K562 (cell line): ENCODE measurements around the gene AGPAT2. TPM values are rescaled to one million over a fixed set of nuclear protein-coding genes. Genes with fewer than 3 reads are reported as not detected.

Experiments
- ARID1B ChIP-seq: fragments of 450-650 bp; IDR thresholded peaks from 2 replicates; pipeline ENCODE4 v1.6.1; 2016; ENCODE audit warnings: antibody characterized with exemption, mild to moderate bottlenecking, inconsistent platforms
- DDX20 ChIP-seq: fragments of 450-650 bp; IDR thresholded peaks from 2 replicates; pipeline ENCODE4 v1.6.1; 2016; ENCODE audit warnings: missing genetic modification characterization, low read depth, mild to moderate bottlenecking, missing compliant biosample characterization, moderate library complexity
- GATAD2A ChIP-seq: fragments of 450-650 bp; IDR thresholded peaks from 2 replicates; pipeline ENCODE4 v1.6.1; 2017
- HLTF ChIP-seq: fragments of 450-650 bp; IDR thresholded peaks from 2 replicates; pipeline ENCODE4 v1.6.1; 2016
- NBN ChIP-seq: fragments of 450-650 bp; IDR thresholded peaks from 2 replicates; pipeline ENCODE4 v1.6.1; 2016; ENCODE audit warnings: low read depth, mild to moderate bottlenecking
- POLR2A ChIP-seq: fragments of 450-650 bp; conservative IDR thresholded peaks from 2 replicates; pipeline ENCODE4 v1.6.1; 2016
- SP2 ChIP-seq: IDR thresholded peaks from 2 replicates; pipeline ENCODE4 v1.6.1; 2011; ENCODE audit warnings: mild to moderate bottlenecking, low read depth, low read length, moderate library complexity; ENCODE audit not compliant: poor library complexity, severe bottlenecking; ENCODE audit errors: extremely low read depth
- ZNF764 ChIP-seq: fragments of 250-450 bp; sonication (Bioruptor Pico); IDR thresholded peaks from 2 replicates; pipeline ENCODE4 v1.4.0; 2020; ENCODE audit warnings: low read depth, mild to moderate bottlenecking, moderate library complexity
- polyA plus RNA-seq, 8 experiments: library from polyadenylated mRNA; depleted of rRNA in 4 of 8; stranded (reverse) in 5 of 8; unstranded in 3 of 8; fragments of >200 nt; fragmentation: Nextera tagmentation in 2 of 8; fragmentation: Illumina TruSeq in 1 of 8; extraction: Ambion mirVana in 2 of 8; extraction: Trizol in 1 of 8; gene quantifications; 2 replicates each; pipeline versions ENCODE4 v1.2.1 to v1.2.3, GENCODE V29; 2011 to 2014; ENCODE audit warnings: inconsistent platforms in 1 of 8, missing spikeins in 1 of 8
- total RNA-seq, 7 experiments: library from RNA; depleted of rRNA in 6 of 7; stranded (reverse); fragments of >200 nt in 6 of 7; fragmentation: Illumina TruSeq in 2 of 7; extraction: Trizol in 2 of 7; gene quantifications; 2 replicates each; pipeline versions ENCODE4 v1.2.1 to v1.2.3, GENCODE V29; 2011 to 2021; ENCODE audit warnings: low replicate concordance in 1 of 7
- TF ChIP-seq, protein P1 (sequence below), 2 experiments: IDR thresholded peaks; 2 replicates each; pipeline ENCODE4 v1.6.1; 2011; ENCODE audit warnings: borderline replicate concordance in 1 of 2, control low read depth in 1 of 2, low read depth in 1 of 2, low read length in 1 of 2, mild to moderate bottlenecking in 1 of 2, mixed read lengths in 1 of 2, moderate library complexity in 1 of 2; ENCODE audit not compliant: insufficient read depth in 1 of 2, insufficient read length in 1 of 2, poor library complexity in 1 of 2, severe bottlenecking in 1 of 2; ENCODE audit errors: extremely low read depth in 1 of 2
- TF ChIP-seq, protein P2 (sequence below): fragments of 250-450 bp; sonication (Bioruptor Pico); IDR thresholded peaks from 2 replicates; pipeline ENCODE4 v1.4.0; 2020
- TF ChIP-seq, protein P3 (sequence below): IDR thresholded peaks from 2 replicates; pipeline ENCODE4 v1.6.1; 2011; ENCODE audit warnings: borderline replicate concordance, low read depth, mild to moderate bottlenecking, moderate library complexity, low read length; ENCODE audit not compliant: insufficient read depth, poor library complexity, severe bottlenecking
- TF ChIP-seq, protein P4 (sequence below): sonication (generic); formaldehyde crosslinking; IDR thresholded peaks from 2 replicates; pipeline ENCODE4 v1.8.0; 2022; ENCODE audit warnings: mild to moderate bottlenecking, missing genetic modification reagents

AGPAT2 gene
- total and polyA plus RNA-seq, 9 of the 15 experiments (the other 6 are each of a cell fraction or from before 2014, with no cell fraction given), result 0.13 to 54.5 (median 23.9) TPM

GRCh38 chr9:136664000-136664915 is 23.0 kb downstream of the AGPAT2 start (continued):
- TF ChIP-seq DDX20 (tag), result no peak
- TF ChIP-seq ARID1B, result no peak
- no peak for TF ChIP-seq GATAD2A
- peak; percentile 44 for TF ChIP-seq POLR2A
- no peak for TF ChIP-seq NBN
- TF ChIP-seq, protein P1, sequence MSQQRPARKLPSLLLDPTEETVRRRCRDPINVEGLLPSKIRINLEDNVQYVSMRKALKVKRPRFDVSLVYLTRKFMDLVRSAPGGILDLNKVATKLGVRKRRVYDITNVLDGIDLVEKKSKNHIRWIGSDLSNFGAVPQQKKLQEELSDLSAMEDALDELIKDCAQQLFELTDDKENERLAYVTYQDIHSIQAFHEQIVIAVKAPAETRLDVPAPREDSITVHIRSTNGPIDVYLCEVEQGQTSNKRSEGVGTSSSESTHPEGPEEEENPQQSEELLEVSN (IDR thresholded peaks at IDR 0.05; ENCODE audit: borderline replicate concordance in 1 of 2, extremely low read depth in 1 of 2, insufficient read depth in 1 of 2, insufficient read length in 1 of 2, low read depth in 1 of 2, low read length in 1 of 2, poor library complexity in 1 of 2, severe bottlenecking in 1 of 2), result no peak
- TF ChIP-seq, protein P2, sequence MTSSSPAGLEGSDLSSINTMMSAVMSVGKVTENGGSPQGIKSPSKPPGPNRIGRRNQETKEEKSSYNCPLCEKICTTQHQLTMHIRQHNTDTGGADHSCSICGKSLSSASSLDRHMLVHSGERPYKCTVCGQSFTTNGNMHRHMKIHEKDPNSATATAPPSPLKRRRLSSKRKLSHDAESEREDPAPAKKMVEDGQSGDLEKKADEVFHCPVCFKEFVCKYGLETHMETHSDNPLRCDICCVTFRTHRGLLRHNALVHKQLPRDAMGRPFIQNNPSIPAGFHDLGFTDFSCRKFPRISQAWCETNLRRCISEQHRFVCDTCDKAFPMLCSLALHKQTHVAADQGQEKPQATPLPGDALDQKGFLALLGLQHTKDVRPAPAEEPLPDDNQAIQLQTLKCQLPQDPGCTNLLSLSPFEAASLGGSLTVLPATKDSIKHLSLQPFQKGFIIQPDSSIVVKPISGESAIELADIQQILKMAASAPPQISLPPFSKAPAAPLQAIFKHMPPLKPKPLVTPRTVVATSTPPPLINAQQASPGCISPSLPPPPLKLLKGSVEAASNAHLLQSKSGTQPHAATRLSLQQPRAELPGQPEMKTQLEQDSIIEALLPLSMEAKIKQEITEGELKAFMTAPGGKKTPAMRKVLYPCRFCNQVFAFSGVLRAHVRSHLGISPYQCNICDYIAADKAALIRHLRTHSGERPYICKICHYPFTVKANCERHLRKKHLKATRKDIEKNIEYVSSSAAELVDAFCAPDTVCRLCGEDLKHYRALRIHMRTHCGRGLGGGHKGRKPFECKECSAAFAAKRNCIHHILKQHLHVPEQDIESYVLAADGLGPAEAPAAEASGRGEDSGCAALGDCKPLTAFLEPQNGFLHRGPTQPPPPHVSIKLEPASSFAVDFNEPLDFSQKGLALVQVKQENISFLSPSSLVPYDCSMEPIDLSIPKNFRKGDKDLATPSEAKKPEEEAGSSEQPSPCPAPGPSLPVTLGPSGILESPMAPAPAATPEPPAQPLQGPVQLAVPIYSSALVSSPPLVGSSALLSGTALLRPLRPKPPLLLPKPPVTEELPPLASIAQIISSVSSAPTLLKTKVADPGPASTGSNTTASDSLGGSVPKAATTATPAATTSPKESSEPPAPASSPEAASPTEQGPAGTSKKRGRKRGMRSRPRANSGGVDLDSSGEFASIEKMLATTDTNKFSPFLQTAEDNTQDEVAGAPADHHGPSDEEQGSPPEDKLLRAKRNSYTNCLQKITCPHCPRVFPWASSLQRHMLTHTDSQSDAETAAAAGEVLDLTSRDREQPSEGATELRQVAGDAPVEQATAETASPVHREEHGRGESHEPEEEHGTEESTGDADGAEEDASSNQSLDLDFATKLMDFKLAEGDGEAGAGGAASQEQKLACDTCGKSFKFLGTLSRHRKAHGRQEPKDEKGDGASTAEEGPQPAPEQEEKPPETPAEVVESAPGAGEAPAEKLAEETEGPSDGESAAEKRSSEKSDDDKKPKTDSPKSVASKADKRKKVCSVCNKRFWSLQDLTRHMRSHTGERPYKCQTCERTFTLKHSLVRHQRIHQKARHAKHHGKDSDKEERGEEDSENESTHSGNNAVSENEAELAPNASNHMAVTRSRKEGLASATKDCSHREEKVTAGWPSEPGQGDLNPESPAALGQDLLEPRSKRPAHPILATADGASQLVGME (CRISPR knock-in tag), result no peak
- TF ChIP-seq SP2, result no peak
- TF ChIP-seq, protein P3, sequence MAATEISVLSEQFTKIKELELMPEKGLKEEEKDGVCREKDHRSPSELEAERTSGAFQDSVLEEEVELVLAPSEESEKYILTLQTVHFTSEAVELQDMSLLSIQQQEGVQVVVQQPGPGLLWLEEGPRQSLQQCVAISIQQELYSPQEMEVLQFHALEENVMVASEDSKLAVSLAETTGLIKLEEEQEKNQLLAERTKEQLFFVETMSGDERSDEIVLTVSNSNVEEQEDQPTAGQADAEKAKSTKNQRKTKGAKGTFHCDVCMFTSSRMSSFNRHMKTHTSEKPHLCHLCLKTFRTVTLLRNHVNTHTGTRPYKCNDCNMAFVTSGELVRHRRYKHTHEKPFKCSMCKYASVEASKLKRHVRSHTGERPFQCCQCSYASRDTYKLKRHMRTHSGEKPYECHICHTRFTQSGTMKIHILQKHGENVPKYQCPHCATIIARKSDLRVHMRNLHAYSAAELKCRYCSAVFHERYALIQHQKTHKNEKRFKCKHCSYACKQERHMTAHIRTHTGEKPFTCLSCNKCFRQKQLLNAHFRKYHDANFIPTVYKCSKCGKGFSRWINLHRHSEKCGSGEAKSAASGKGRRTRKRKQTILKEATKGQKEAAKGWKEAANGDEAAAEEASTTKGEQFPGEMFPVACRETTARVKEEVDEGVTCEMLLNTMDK, result no peak
- TF ChIP-seq, protein P4, sequence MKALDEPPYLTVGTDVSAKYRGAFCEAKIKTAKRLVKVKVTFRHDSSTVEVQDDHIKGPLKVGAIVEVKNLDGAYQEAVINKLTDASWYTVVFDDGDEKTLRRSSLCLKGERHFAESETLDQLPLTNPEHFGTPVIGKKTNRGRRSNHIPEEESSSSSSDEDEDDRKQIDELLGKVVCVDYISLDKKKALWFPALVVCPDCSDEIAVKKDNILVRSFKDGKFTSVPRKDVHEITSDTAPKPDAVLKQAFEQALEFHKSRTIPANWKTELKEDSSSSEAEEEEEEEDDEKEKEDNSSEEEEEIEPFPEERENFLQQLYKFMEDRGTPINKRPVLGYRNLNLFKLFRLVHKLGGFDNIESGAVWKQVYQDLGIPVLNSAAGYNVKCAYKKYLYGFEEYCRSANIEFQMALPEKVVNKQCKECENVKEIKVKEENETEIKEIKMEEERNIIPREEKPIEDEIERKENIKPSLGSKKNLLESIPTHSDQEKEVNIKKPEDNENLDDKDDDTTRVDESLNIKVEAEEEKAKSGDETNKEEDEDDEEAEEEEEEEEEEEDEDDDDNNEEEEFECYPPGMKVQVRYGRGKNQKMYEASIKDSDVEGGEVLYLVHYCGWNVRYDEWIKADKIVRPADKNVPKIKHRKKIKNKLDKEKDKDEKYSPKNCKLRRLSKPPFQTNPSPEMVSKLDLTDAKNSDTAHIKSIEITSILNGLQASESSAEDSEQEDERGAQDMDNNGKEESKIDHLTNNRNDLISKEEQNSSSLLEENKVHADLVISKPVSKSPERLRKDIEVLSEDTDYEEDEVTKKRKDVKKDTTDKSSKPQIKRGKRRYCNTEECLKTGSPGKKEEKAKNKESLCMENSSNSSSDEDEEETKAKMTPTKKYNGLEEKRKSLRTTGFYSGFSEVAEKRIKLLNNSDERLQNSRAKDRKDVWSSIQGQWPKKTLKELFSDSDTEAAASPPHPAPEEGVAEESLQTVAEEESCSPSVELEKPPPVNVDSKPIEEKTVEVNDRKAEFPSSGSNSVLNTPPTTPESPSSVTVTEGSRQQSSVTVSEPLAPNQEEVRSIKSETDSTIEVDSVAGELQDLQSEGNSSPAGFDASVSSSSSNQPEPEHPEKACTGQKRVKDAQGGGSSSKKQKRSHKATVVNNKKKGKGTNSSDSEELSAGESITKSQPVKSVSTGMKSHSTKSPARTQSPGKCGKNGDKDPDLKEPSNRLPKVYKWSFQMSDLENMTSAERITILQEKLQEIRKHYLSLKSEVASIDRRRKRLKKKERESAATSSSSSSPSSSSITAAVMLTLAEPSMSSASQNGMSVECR, result peak; percentile 59; the same call in 1 of the 2 replicates
- TF ChIP-seq HLTF, result no peak
- TF ChIP-seq ZNF764, result no peak
